NCI-H526 (cell line): Measurements from ENCODE around the gene ANKRD24.
"Not testable (repeated sequence)": the region's sequence is repeated elsewhere in the genome, so short reads cannot be mapped to it uniquely, and the experiment has no call there.

Source experiments
- DNase-seq, 2 experiments: peaks; one replicate each; lab custom pipeline; 2025; lab: John Stamatoyannopoulos, UW

Gene ANKRD24

GRCh38 chr19:4230237-4230636, 47.7 kb downstream of the ANKRD24 start:
- DNase-seq = not testable (repeated sequence)

- not testable (repeated sequence) for DNase-seq
Measured at GRCh38 chr19:4231521-4231920, 49.0 kb downstream of the ANKRD24 start.

GRCh38 chr19:4232139-4232538, 49.6 kb downstream of the ANKRD24 start:
- not testable (repeated sequence) for DNase-seq

GRCh38 chr19:4232614-4233281, 50.3 kb downstream of the ANKRD24 start:
- DNase-seq = no peak

DNA sequence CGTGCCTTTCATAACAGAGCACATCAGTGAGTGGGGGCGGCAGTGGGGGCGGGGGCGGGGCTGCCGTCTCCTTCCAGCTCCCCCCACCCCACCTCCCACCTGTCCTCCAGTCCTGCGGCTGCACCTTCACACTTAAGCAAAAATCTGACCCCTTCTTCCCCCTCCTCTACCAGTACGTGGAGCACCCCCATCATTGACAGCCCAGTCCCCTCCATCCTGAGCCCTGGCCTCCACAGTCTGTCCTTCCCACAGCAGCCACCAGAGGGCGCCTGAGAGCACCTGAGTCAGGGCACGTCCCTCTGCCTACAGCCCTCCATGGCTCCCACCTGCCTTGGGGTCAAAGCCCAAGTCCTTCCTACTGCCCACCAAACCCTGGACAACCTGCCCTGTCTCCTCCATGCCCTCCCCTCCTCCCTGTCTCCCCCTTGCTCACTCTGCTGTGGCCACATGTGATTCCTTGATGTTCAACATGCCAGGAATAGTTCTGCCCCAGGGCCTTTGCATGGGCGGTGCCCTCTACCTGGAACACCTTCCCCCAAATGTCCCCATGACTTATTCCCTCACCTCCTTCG, 50.9 kb downstream of the ANKRD24 start:
- DNase-seq = peak in 1 of 2 experiments; percentile 49

DNA sequence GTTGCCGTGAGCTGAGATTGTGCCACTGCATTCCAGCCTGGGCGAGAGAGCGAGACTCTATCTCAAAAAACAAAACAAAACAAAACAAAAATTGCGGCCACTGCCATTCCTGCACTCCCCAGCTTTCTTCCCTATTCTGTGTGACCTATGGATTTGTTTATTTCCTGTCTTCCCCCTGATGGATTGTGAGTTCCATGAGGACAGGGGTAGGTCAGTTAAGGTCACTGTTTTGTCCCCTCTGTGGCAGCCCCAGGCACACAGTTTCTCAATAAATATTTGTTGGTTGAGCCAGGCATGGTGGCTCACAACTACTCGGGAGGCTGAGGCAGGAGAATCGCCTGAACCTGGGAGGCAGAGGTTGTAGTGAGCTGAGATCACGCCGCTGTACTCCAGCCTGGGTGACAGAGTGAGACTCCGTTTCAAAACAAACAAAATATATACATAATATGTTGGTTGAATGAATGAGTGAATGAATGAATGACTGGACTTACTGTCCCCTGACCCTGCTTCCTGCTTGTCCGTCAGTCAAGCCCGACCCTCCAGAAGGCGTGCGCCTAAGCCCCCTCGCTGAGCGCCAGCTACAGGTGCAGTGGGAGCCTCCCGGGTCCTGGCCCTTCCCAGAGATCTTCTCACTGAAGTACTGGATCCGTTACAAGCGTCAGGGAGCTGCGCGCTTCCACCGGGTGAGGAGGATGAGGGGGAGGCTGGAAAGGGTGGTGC, 51.8 kb downstream of the ANKRD24 start:
- no peak for DNase-seq

DNA sequence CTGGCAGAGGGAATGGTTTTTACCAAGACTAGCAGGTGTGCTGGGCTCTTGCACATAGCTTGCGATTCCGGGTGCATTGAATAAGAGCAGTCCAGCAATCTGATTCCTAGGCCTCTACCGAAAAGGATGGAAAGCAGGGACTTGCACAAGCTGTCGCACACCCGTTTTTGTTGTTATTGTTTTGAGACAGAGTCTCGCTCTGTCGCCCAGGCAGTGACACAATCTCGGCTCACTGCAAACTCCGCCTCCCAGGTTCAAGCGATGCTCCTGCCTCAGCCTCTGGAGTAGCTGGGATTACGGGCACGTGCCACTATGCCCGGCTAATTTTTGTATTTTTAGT, 52.3 kb downstream of the ANKRD24 start:
- no peak for DNase-seq

DNA sequence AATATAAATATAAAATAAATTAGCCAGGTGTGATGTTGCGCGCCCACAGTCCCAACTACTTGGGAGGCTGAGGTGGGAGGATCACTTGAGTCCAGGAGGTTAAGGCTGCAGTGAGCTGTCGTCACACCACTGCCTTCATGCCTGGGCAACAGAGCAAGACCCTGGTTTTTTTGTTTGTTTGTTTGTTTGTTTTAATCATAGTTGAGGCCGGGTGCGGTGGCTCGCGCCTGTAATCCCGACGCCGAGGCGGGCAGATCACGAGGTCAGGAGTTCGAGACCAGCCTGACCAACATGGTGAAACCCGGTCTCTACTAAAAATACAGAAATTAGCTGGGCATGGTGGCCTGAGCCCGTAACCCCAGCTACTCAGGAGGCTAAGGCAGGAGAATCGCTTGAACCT, 55.0 kb downstream of the ANKRD24 start:
- not testable (repeated sequence) for DNase-seq

- no peak for DNase-seq
Measured at GRCh38 chr19:4238831-4239230, 56.3 kb downstream of the ANKRD24 start.

DNA sequence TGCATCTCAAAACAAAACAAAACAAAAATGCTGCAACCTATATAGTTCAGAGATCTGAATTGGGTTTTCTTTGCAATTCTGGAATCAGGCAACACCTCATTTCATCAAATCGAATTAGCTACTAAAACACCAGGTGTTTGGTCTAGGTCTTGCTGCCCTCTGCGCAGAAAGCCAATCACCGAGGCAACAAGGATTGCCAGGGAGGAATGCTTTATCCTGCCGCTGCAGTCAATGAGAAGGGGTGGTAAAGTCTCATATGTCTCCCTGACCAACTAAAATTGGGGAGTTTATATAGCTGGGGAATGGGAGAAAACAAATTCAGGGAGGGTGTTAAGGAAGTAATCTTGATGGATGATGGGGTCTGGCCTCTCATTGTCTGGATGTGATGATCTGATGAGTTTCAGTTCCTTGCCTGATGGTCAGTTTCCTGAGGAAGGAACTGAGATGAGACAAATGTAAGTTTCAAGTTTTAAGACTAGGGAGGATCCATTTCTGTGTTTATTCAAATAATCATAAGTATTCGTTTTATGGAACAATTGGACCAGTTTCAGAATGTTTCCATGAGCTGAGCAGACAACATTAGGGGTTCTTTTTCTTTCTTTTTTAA, 59.4 kb downstream of the ANKRD24 start:
- DNase-seq = no peak

DNA sequence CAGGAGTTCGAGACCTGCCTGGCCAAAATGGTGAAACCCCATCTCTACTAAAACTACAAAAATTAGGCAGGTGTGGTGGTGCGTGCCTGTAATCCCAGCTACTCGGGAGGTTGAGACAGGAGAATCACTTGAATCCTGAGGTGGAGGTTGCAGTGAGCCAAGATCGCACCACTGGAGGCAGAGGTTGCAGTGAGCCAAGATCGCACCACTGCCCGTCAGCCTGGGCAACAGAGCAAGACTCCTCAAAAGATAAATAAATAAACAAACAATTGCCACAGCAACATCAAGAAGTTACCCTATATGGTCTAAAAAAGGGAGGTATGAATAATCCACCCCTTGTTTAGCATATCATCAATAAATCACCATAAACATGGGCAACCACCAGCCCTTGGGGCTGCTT, 63.4 kb downstream of the ANKRD24 start:
- not testable (repeated sequence) for DNase-seq

- peak; percentile 96 to 99 for DNase-seq
Measured at GRCh38 chr19:4246767-4247593, 64.5 kb downstream of the ANKRD24 start, which contains the start of gene YJU2. Gene YJU2 (plus strand): TSS chr19:4247080. CDS start chr19:4247147, 67 bp downstream.

DNA sequence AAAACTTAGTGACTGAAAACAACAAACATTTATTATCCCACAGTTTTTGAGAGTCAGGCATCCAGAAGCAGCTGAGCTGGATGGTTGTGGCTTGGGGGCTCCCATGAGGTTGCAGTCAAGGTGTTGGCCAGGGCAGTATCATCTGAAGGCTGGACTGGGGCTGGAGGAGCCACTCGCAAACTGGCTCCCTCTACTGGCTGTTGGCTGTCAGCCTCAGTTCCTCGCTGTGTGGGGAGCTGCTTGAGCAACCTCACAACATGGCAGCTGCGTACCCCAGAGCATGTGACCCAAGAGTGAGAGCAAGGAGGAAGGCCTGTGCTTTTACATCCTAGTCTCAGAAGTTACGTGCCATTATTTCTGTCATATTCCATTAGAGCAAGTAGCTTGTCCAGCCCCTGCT, 74.1 kb downstream of the ANKRD24 start:
- DNase-seq = no peak

DNA sequence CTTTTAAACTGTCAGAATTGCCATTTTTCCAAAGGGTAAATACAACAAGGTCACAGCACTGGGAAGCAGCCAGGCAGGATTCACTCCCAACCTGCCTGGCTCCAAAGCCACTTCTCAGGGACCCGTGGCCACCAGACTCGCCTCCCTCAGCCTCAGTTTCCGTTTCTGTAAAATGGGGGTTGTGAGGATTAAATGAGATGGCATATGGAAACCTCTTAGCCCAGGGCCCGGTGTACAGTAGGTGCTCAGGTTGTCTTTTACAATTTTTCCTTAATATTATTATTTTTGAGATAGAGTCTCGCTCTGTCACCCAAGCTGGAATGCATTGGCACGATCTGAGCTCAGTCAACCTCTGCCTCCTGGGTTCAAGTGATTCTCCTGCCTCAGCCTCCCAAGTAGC, 74.5 kb downstream of the ANKRD24 start:
- no peak for DNase-seq

- no peak for DNase-seq
Measured at GRCh38 chr19:4258181-4258580, 75.7 kb downstream of the ANKRD24 start.

GRCh38 chr19:4260613-4261191, 78.2 kb downstream of the ANKRD24 start:
- DNase-seq = no peak

GRCh38 chr19:4264812-4265211, 82.3 kb downstream of the ANKRD24 start:
- no peak for DNase-seq

GRCh38 chr19:4266253-4267000, 83.9 kb downstream of the ANKRD24 start:
- DNase-seq = no peak

GRCh38 chr19:4267101-4267900, 84.8 kb downstream of the ANKRD24 start:
- peak in 1 of 2 experiments; percentile 66 for DNase-seq
